ENCODE data around the gene DGKG. TPM values are rescaled to one million over a fixed set of nuclear protein-coding genes. Genes with fewer than 3 reads are reported as not detected.

The DGKG gene
- total RNA-seq, 1 experiment from 2014 or later: 4.7 TPM

DNA sequence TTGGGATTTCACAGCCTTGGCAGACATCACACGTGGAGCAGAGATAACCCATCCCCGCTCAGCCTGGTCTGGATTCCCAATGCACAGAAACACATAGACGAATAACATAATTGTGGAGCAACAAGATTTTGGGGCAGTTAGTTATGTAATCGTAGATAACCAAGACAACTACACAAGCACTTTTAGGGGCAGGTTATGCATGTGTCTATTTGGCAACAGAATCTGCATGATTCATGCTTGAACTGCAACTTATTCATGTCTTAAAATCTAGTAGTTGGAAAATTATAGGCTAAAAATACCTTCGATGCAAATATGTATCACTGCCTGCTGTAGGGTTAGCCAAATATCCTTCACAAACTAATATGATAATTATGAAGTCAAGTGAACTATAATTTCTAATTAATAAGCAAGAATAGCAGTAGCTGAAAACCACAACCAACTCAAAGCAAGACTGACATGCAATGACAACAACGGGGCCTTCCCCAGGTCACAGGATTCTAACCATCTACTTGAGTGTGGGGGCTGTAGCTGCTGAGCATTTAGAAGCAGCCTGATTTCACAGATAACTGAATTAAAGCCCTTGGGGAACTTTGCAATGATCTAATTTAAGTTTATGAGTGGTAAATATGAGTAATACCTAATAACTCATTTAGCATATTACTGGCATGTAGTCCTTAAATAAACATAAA is 31.1 kb downstream of the DGKG start:
- in situ Hi-C loops (cut with HindIII; ENCODE audit: low pct_unique_long_range_greater_than_20kb, low sequenced_read_pairs): no loop called here
- no peak for DNase-seq (ENCODE audit: low read depth, low spot score)

DNA sequence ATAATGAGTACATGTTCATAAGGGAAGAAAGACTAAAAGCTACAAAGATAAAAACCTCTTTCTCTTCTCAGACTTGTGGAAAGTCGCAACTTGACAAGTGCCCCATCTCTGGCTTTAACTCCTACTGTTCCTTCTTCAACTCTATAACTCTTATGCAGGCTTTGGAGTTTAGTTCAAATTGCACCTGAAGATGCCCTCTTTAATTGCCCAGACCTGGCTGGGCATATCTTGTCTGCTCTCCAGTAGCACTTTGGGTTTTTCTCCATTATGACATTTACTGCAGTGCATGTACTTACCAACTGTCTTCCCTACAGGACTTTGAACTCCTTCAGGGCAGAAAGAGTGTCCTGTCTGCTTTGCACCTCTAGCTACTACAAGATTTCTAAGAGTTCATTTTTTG is 32.4 kb downstream of the DGKG start:
- in situ Hi-C loops (cut with HindIII; ENCODE audit: low pct_unique_long_range_greater_than_20kb, low sequenced_read_pairs): no loop called here
- no peak for DNase-seq (ENCODE audit: low read depth, low spot score)

DNA sequence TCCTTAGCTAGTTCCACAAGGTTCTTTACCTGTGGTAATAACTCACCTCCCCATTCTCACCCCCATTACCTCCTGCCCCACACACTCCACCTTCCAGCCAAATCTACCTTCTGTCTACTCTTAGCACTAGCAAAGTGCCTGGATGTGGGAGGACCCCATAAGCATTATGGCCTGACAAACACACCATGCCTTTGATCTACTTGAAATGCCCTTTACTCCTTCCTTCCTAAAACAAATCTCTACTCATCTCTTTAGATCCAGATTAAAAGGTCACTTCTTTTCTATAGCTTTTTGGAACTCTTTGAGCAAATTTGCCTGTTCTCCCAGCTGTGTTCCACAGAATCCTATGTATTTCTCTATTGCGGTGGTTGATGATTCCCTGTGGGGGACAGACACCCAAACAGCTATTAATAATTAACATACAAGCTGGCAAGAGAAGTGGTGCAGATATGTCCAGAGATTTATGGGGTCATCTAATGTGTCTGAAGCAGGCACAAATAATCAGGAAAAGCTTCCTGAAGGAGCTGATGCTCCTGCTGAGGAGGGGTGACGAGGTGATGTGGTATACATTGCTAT is 34.0 kb downstream of the DGKG start:
- in situ Hi-C loops (cut with HindIII; ENCODE audit: low pct_unique_long_range_greater_than_20kb, low sequenced_read_pairs): no loop called here
- no peak for DNase-seq (ENCODE audit: low read depth, low spot score)

DNA sequence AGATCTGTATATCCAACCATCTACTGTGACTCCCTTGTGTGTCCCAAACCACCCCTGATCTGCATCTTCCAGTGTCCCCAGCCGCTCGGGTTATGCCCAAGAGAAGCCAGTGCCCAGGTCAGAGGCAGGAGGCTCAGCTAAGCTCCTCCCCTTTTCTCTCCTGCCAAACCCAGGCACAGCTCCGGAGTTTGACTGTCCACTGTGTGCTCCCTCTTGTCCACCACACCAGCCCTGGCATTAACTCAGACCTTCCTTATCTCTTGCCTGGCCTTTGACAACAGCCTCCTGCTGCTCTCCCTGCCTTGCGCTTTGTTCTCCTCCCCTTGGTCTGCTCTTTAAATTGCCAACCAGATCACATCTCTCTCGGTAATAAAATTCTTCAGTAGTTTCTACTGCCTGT is 39.3 kb downstream of the DGKG start:
- in situ Hi-C loops (cut with HindIII; ENCODE audit: low pct_unique_long_range_greater_than_20kb, low sequenced_read_pairs): no loop called here
- DNase-seq (ENCODE audit: low read depth, low spot score): no peak

- in situ Hi-C loops (cut with HindIII; ENCODE audit: low pct_unique_long_range_greater_than_20kb, low sequenced_read_pairs): no loop called here
Measured at GRCh38 chr3:186321746-186322145, 40.3 kb downstream of the DGKG start.

DNA sequence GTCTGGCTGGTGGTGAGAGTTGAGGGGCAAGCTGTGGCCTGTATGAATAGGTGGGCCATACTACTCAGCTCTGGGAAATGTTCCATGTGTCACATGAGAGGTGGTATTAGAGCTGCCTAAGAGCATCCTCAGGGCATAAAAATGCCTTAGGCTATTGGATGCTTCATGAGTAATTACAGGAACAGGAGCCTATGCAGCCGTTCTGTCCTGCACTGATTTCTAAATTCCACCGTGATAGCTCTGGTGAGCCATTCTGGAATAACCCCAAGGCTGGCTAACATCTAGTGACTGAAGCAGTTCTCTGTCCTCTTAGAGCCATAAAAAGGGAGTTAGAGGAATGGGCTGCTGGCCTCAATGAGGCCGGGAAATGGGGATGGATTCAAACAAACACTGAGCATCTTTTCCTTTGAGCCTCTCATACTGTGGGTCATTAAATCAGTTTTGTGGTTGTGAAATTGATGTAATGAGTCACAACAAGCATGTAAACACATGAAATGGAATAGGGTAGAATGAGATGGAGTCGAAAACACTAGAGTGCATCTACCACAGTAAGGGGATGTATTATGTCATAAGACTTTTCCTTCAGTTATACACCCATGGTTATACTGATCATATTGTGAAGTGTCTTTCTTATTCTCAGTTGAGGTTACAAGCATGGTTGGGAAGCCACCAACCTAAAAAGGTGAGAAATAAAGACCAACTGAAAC is 41.0 kb downstream of the DGKG start:
- DNase-seq (ENCODE audit: low read depth, low spot score): no peak
- in situ Hi-C loops (cut with HindIII; ENCODE audit: low pct_unique_long_range_greater_than_20kb, low sequenced_read_pairs): no loop called here

More at GRCh38 chr3:186321746-186322145, 40.3 kb downstream of the DGKG start:
- no peak for DNase-seq (ENCODE audit: low read depth, low spot score)

DNA sequence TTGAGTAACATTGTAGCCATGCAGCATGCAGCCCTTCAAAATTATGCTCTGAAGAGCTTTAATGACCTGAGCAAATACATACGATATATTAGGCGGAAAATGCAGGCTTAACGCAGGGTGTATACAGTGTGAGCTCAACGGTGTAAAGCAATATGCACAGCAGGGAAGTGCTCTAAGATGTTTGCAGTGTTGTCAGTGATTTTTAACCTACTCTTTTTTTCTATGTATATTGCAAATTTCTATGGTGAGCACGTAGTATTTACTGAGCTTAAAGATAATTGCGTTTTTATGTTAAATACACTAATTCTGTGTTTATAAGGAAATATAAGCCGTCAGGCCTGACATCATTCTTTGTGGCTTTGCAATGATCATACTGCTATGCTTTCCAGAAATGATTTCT is 42.1 kb downstream of the DGKG start:
- in situ Hi-C loops (cut with HindIII; ENCODE audit: low pct_unique_long_range_greater_than_20kb, low sequenced_read_pairs): no loop called here
- DNase-seq (ENCODE audit: low read depth, low spot score): no peak

DNA sequence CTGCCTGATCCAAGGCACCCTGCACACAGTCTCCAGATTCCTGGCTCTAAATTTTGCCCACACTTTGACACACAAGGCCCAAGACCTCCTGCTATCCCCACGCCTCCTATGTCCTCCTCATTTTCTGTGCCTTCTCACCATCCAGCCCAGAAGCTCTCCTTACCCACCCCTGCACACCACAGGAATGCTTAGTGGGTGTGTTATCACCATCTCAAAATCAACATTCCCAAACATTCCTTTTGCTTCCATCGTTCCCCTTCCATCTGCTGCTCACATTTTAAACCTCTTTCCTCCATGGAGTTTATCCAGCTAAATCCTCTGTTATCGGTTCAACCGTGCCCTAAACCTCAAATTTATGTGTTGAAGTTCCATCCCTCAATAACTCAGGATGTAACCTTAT is 43.9 kb downstream of the DGKG start:
- DNase-seq (ENCODE audit: low read depth, low spot score): no peak
- in situ Hi-C loops (cut with HindIII; ENCODE audit: low pct_unique_long_range_greater_than_20kb, low sequenced_read_pairs): no loop called here

DNA sequence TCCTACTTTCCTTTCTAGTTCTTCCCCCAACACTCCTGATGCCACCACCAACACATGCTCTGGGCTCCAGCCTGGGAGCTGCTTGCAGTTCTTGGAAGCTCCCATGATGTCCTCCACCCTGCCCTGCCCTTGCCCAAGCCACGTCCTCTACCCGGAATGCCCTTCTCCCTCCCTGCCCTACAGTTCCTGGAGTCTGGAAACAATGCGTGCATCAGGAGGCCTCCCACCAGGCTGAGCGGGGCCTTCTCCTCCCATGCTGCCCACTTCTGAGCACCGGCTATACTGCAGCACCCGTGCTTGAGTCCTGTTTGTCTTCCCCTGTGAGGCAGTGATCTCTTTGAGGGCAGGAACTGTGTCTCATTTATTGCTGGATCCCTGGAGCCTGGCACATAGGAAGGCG is 44.6 kb downstream of the DGKG start:
- DNase-seq (ENCODE audit: low read depth, low spot score): no peak
- in situ Hi-C loops (cut with HindIII; ENCODE audit: low pct_unique_long_range_greater_than_20kb, low sequenced_read_pairs): no loop called here

GRCh38 chr3:186316666-186317260 is 45.3 kb downstream of the DGKG start:
- no peak for DNase-seq (ENCODE audit: low read depth, low spot score)
- in situ Hi-C loops (cut with HindIII; ENCODE audit: low pct_unique_long_range_greater_than_20kb, low sequenced_read_pairs): no loop called here

DNA sequence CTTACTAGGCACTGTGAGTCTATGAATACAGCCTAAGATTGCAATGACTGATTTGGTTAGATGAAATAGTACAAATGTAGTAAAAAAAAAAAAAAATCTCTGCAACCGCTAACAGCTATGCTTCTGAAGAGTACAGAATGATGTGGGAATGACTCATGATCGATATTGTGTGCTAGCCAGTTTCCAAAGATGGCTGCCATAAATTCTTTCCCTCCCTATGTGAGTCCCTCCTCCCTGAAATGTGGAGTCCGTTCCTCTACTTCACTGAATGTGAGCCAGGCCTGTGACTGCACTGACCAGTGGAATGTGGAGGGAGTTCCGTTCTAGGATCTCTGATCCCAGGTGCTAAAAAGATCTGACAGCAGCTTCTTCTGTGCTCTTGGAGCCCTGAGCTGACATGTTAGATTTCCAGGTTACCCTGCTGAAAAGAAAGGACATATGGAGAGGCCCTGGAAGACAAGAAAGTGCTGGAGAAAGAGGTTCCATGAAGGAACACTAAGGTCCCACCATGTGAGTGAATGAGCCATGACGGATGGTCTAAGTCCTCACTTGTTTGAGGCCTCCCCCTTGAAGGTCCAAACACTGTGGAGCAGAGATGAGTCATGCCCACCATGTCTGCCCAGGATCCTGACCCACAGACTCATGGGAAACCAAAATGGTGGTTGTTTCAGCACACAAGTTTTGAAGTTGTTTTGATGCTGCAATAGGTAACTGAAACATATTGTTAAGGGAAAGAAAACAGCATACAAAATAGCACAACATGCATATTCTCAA is 46.3 kb downstream of the DGKG start:
- no peak for DNase-seq (ENCODE audit: low read depth, low spot score)
- in situ Hi-C loops (cut with HindIII; ENCODE audit: low pct_unique_long_range_greater_than_20kb, low sequenced_read_pairs): no loop called here

GRCh38 chr3:186314896-186315295 is 47.1 kb downstream of the DGKG start:
- DNase-seq (ENCODE audit: low read depth, low spot score): no peak
- in situ Hi-C loops (cut with HindIII; ENCODE audit: low pct_unique_long_range_greater_than_20kb, low sequenced_read_pairs): no loop called here

- in situ Hi-C loops (cut with HindIII; ENCODE audit: low pct_unique_long_range_greater_than_20kb, low sequenced_read_pairs): no loop called here
- no peak for DNase-seq (ENCODE audit: low read depth, low spot score)
Measured at GRCh38 chr3:186311441-186311840, 50.6 kb downstream of the DGKG start.

GRCh38 chr3:186308549-186308948 is 53.5 kb downstream of the DGKG start:
- in situ Hi-C loops (cut with HindIII; ENCODE audit: low pct_unique_long_range_greater_than_20kb, low sequenced_read_pairs): no loop called here
- no peak for DNase-seq (ENCODE audit: low read depth, low spot score)

DNA sequence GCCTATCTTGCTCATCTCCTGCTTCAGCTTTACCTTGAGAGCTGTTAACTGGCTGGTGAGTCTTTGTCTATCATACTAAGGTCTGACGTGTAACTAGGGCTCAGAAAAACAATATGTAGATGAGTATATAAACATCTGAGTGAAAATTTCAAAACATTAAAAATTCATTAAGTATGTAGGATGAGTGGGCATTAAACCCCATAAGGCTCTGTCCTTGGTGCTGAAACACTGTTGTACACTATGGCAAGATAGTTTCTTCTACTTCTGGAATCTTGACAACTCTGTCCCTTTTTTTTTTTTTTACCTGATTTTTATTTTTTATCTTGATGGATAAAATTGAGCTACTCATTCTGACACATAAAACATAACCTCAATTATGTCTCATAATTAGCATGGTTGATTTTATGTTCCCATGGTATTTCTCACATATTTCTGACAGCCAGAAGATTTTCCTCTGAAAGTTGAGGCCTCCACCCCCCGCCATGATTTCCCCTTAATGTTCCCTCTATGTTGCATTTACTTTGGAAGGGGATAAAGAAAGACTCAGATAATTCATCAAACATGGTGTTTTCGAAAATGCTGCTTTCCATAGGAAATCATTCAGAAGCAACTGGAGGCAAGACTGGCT is 54.3 kb downstream of the DGKG start:
- in situ Hi-C loops (cut with HindIII; ENCODE audit: low pct_unique_long_range_greater_than_20kb, low sequenced_read_pairs): no loop called here
- peak; percentile 30 for DNase-seq (ENCODE audit: low read depth, low spot score)

GRCh38 chr3:186305286-186305685 is 56.7 kb downstream of the DGKG start:
- in situ Hi-C loops (cut with HindIII; ENCODE audit: low pct_unique_long_range_greater_than_20kb, low sequenced_read_pairs): no loop called here

DNA sequence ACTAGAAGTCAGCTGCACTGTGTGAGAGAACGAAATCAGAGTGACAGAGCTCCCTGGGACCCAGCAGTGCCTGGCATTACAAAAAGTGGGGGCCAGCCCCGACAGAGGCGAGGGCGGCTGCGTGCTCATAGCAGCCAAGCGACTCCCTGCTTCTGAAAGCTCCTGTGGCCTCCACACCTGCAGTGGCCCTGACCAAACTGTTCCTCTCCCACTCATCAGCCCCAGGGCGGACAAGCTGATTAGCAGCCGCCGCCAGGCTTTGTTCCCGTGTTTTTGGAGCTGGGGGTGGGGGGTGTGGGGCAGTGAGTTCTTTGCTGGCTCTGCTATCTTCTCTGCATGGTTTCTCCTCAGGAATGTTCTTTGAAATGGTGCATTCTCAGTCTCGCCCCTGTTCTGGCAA is 58.1 kb downstream of the DGKG start:
- no peak for DNase-seq (ENCODE audit: low read depth, low spot score)
- in situ Hi-C loops (cut with HindIII; ENCODE audit: low pct_unique_long_range_greater_than_20kb, low sequenced_read_pairs): no loop called here

More at GRCh38 chr3:186305286-186305685, 56.7 kb downstream of the DGKG start:
- no peak for DNase-seq (ENCODE audit: low read depth, low spot score)

- DNase-seq (ENCODE audit: low read depth, low spot score): no peak
Measured at GRCh38 chr3:186299327-186299726, 62.7 kb downstream of the DGKG start.

More at GRCh38 chr3:186299327-186299726, 62.7 kb downstream of the DGKG start:
- in situ Hi-C loops (cut with HindIII; ENCODE audit: low pct_unique_long_range_greater_than_20kb, low sequenced_read_pairs): no loop called here
